ENCODE measurements around the gene SNAPC2. TPM values are rescaled to one million over a fixed set of nuclear protein-coding genes. Genes with fewer than 3 reads are reported as not detected.
A peak's percentile ranks its signal among the peaks of the same experiment; 100 is the strongest.

Gene SNAPC2
- total and polyA plus RNA-seq, 2 of the 13 experiments (the other 11 are each of a cell fraction or from before 2014, with no cell fraction given), result 10.2 to 12.7 TPM

GRCh38 chr19:7895565-7895964, 24.6 kb upstream of the SNAPC2 start (continued):
- TF ChIP-seq CREM (IDR thresholded peaks at IDR 0.05) (no peak), CREM (CRISPR knock-in tag; IDR thresholded peaks at IDR 0.05) (no peak), ZNF792 (CRISPR knock-in tag; IDR thresholded peaks at IDR 0.05) (no peak), ZNF674 (CRISPR knock-in tag; IDR thresholded peaks at IDR 0.05; ENCODE audit: low read depth) (no peak), ZNF281 (CRISPR knock-in tag; IDR thresholded peaks at IDR 0.05; ENCODE audit: borderline replicate concordance) (no peak)

GRCh38 chr19:7897292-7897691, 22.8 kb upstream of the SNAPC2 start:
- DNase-seq (ENCODE audit: low spot score) (peak; percentile 86), ATAC-seq (peak; percentile 72), FAIRE-seq (peak; percentile 84)
- Histone ChIP-seq H3K4me2 (ENCODE audit: low read depth, low read length) (peak overlapping the region; percentile 31; the same call in 1 of the 2 replicates), H3K4me3 (replicated peaks in 1 of 3; ENCODE audit: insufficient read depth in 1 of 3, low read depth in 2 of 3, low read length in 3 of 3) (no peak overlapping the region), H3K79me2 (ENCODE audit: insufficient read depth, low read length) (no peaks in the 10 kb centered on the region), H3K36me3 (replicated peaks in 1 of 2; ENCODE audit: control insufficient read depth in 1 of 2, insufficient read depth in 2 of 2, low read length in 2 of 2) (peaks cover 9 to 15% of the 10 kb centered on the region in 2 experiments; a peak in 2 of 5 replicates), H3K27me3 (ENCODE audit: control insufficient read depth in 1 of 2, insufficient read depth in 2 of 2, low read length in 2 of 2) (no peaks in the 10 kb centered on the region), H3K9ac (ENCODE audit: insufficient read depth, low read depth, low read length) (no peak overlapping the region), H3K4me1 (ENCODE audit: insufficient read depth, low read length) (peaks cover 56% of the 10 kb centered on the region), H2AFZ (ENCODE audit: low read length) (no peak overlapping the region), H3K27ac (ENCODE audit: extremely low read length, insufficient read depth, low read length) (peak overlapping the region; percentile 59), H3K9me3 (ENCODE audit: low read length) (no peaks in the 10 kb centered on the region), H4K20me1 (ENCODE audit: insufficient read depth, low read length) (no peaks in the 10 kb centered on the region)
- intact Hi-C loops (cut with micrococcal nuclease; ENCODE audit: unreplicated experiment), result no loop called here
- no TSS peak for BruUV-seq (replicated peaks)
- in situ Hi-C loops (cut with HindIII; ENCODE audit: extremely low pct_ligation_motif_present, low pct_unique_long_range_greater_than_20kb), result no loop called here
- CTCF ChIA-PET (ENCODE audit: low intra/inter-chr PET ratio, low total read pairs), result no interaction called here
- WGBS (ENCODE audit: low lambda C conversion rate), result 25% methylated on average over 11 of the region's 11 CpGs
- POLR2A ChIA-PET, result interaction anchor here (0.7 to 2.8 kb wide), 11 partner anchors 9 to 105 kb away, joined by 3 to 34 read pairs (median 5); partner anchors contain the start of genes LRRC8E, SNAPC2 and TIMM44
- TF ChIP-seq ZNF747 (CRISPR knock-in tag; IDR thresholded peaks at IDR 0.05; ENCODE audit: borderline replicate concordance) (no peak), ETS1 (CRISPR knock-in tag; IDR thresholded peaks at IDR 0.05) (no peak), HIVEP1 (CRISPR knock-in tag; IDR thresholded peaks at IDR 0.05) (no peak), ZNF772 (CRISPR knock-in tag; IDR thresholded peaks at IDR 0.05) (0 out of 2 replicates have a peak, but pooled peaks have one; percentile 33), HDAC1 (CRISPR knock-in tag; IDR thresholded peaks at IDR 0.05) (peak; percentile 67), SIX1 (CRISPR knock-in tag; IDR thresholded peaks at IDR 0.05; ENCODE audit: borderline replicate concordance) (no peak)
- TF ChIP-seq, protein P1, sequence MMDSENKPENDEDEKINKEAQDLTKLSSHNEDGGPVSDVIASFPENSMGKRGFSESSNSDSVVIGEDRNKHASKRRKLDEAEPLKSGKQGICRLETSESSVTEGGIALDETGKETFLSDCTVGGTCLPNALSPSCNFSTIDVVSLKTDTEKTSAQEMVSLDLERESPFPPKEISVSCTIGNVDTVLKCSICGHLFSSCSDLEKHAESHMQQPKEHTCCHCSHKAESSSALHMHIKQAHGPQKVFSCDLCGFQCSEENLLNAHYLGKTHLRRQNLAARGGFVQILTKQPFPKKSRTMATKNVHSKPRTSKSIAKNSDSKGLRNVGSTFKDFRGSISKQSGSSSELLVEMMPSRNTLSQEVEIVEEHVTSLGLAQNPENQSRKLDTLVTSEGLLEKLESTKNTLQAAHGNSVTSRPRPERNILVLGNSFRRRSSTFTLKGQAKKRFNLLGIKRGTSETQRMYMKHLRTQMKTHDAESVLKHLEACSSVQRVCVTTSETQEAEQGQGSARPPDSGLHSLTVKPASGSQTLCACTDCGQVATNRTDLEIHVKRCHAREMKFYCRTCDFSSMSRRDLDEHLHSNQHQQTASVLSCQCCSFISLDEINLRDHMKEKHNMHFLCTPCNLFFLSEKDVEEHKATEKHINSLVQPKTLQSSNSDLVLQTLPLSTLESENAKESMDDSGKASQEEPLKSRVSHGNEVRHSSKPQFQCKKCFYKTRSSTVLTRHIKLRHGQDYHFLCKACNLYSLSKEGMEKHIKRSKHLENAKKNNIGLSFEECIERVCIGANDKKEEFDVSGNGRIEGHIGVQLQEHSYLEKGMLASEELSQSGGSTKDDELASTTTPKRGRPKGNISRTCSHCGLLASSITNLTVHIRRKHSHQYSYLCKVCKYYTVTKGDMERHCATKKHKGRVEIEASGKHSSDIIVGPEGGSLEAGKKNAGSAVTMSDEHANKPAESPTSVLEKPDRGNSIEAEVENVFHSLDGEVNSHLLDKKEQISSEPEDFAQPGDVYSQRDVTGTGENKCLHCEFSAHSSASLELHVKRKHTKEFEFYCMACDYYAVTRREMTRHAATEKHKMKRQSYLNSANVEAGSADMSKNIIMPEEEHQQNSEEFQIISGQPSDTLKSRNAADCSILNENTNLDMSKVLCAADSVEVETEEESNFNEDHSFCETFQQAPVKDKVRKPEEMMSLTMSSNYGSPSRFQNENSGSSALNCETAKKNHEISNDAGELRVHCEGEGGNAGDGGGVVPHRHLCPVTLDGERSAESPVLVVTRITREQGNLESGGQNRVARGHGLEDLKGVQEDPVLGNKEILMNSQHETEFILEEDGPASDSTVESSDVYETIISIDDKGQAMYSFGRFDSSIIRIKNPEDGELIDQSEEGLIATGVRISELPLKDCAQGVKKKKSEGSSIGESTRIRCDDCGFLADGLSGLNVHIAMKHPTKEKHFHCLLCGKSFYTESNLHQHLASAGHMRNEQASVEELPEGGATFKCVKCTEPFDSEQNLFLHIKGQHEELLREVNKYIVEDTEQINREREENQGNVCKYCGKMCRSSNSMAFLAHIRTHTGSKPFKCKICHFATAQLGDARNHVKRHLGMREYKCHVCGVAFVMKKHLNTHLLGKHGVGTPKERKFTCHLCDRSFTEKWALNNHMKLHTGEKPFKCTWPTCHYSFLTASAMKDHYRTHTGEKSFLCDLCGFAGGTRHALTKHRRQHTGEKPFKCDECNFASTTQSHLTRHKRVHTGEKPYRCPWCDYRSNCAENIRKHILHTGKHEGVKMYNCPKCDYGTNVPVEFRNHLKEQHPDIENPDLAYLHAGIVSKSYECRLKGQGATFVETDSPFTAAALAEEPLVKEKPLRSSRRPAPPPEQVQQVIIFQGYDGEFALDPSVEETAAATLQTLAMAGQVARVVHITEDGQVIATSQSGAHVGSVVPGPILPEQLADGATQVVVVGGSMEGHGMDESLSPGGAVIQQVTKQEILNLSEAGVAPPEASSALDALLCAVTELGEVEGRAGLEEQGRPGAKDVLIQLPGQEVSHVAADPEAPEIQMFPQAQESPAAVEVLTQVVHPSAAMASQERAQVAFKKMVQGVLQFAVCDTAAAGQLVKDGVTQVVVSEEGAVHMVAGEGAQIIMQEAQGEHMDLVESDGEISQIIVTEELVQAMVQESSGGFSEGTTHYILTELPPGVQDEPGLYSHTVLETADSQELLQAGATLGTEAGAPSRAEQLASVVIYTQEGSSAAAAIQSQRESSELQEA (CRISPR knock-in tag; IDR thresholded peaks at IDR 0.05; ENCODE audit: not compliant biosample characterization), result no peak
